ENCODE measurements around the gene SIRPA. TPM values are rescaled to one million over a fixed set of nuclear protein-coding genes. Genes with fewer than 3 reads are reported as not detected.

Gene SIRPA
- total RNA-seq (10 to 100 TPM; 28.1 to 45.2 (median 34.7) TPM), polyA plus RNA-seq (19.5 TPM)
- long read RNA-seq, donor 1, full-length matches to known transcripts, result 10 of 43 reads
- long read RNA-seq, donor 1, partial matches to known transcripts, result 25 of 43 reads
- long read RNA-seq, donor 1, other reads (novel, unspliced or antisense), result 8 of 43 reads
- long read RNA-seq, donor 2, full-length matches to known transcripts, result 25 of 40 reads
- long read RNA-seq, donor 2, partial matches to known transcripts, result 10 of 40 reads
- long read RNA-seq, donor 2, other reads (novel, unspliced or antisense), result 5 of 40 reads
- long read RNA-seq, donor 3, full-length matches to known transcripts, result 20 of 70 reads
- long read RNA-seq, donor 3, partial matches to known transcripts, result 45 of 70 reads
- long read RNA-seq, donor 3, other reads (novel, unspliced or antisense), result 5 of 70 reads
- long read RNA-seq, donor 4, full-length matches to known transcripts, result 9 of 19 reads
- long read RNA-seq, donor 4, partial matches to known transcripts, result 7 of 19 reads
- long read RNA-seq, donor 4, other reads (novel, unspliced or antisense), result 3 of 19 reads

- H3K4me3 ChIP-seq (ENCODE audit: low read length), result peak within 1 kb of the TSS; percentile 98
These were observed at the start of gene SIRPA for GRCh38 chr20:1894951-1895673. Gene SIRPA (plus strand): TSS chr20:1895407. CDS start chr20:1895448, 41 bp downstream.

GRCh38 chr20:1845701-1846100 lies 49.5 kb upstream of the SIRPA start:
- 80% methylated on average over 7 of the region's 7 CpGs for WGBS
- no peaks in the 10 kb centered on the region for H3K27me3 ChIP-seq (ENCODE audit: control insufficient read depth, insufficient read depth)
- ATAC-seq, result no peak
- H3K4me1 ChIP-seq (ENCODE audit: control insufficient read depth, insufficient read depth, low read length), result no peaks in the 10 kb centered on the region
- no peak overlapping the region for H3K4me3 ChIP-seq (ENCODE audit: low read length)
- intact Hi-C loops (cut with DNase I), result no loop called here
- H3K27ac ChIP-seq (ENCODE audit: low read length), result no peak overlapping the region
- H3K9me3 ChIP-seq (ENCODE audit: control insufficient read depth, low read length), result no peaks in the 10 kb centered on the region
- no peak for DNase-seq

More at GRCh38 chr20:1894951-1895673, at the start of gene SIRPA:
- DNase-seq (peak; percentile 82 to 91 (median 89)), ATAC-seq (peak; percentile 66 to 78)
- Histone ChIP-seq H3K9me3 (ENCODE audit: control insufficient read depth, low read length) (no peaks in the 10 kb centered on the region), H3K4me1 (ENCODE audit: control insufficient read depth, insufficient read depth, low read length) (peaks cover 6% of the 10 kb centered on the region), H3K27me3 (ENCODE audit: control insufficient read depth, insufficient read depth) (no peaks in the 10 kb centered on the region), H3K27ac (ENCODE audit: low read length) (peak within 1 kb of the TSS; percentile 74)
- intact Hi-C loops (cut with DNase I), result loop anchor here (2.0 to 10.0 kb wide), 4 partner anchors 42 to 93 kb away; no protein-coding TSS in a partner anchor
- under 1% methylated on average over 74 of the region's 74 CpGs for WGBS

- H3K27me3 ChIP-seq (ENCODE audit: control insufficient read depth, insufficient read depth), result no peaks in the 10 kb centered on the region
- intact Hi-C loops (cut with DNase I), result no loop called here
- ATAC-seq (no peak), DNase-seq (no peak)
- no peaks in the 10 kb centered on the region for H3K9me3 ChIP-seq (ENCODE audit: control insufficient read depth, low read length)
- no peaks in the 10 kb centered on the region for H3K4me1 ChIP-seq (ENCODE audit: control insufficient read depth, insufficient read depth, low read length)
- WGBS, result 97% methylated on average over 1 of the region's 1 CpG
- no peak overlapping the region for H3K4me3 ChIP-seq (ENCODE audit: low read length)
- no peak overlapping the region for H3K27ac ChIP-seq (ENCODE audit: low read length)
These were observed 48.9 kb upstream of the SIRPA start for GRCh38 chr20:1846341-1846740.

- WGBS, result 0% methylated on average over 1 of the region's 1 CpG
- no peak overlapping the region for H3K27ac ChIP-seq (ENCODE audit: low read length)
These were observed 48.3 kb upstream of the SIRPA start for GRCh38 chr20:1846876-1847275.

GRCh38 chr20:1847780-1848179 lies 47.4 kb upstream of the SIRPA start:
- ATAC-seq (no peak), DNase-seq (no peak)
- no peaks in the 10 kb centered on the region for H3K9me3 ChIP-seq (ENCODE audit: control insufficient read depth, low read length)
- H3K27ac ChIP-seq (ENCODE audit: low read length), result no peak overlapping the region
- intact Hi-C loops (cut with DNase I), result no loop called here
- WGBS, result 94% methylated on average over 2 of the region's 2 CpGs
- no peaks in the 10 kb centered on the region for H3K27me3 ChIP-seq (ENCODE audit: control insufficient read depth, insufficient read depth)
- H3K4me3 ChIP-seq (ENCODE audit: low read length), result no peak overlapping the region
- H3K4me1 ChIP-seq (ENCODE audit: control insufficient read depth, insufficient read depth, low read length), result no peaks in the 10 kb centered on the region

More at GRCh38 chr20:1846876-1847275, 48.3 kb upstream of the SIRPA start:
- ATAC-seq, result no peak
- intact Hi-C loops (cut with DNase I), result no loop called here
- no peaks in the 10 kb centered on the region for H3K9me3 ChIP-seq (ENCODE audit: control insufficient read depth, low read length)
- no peak overlapping the region for H3K4me3 ChIP-seq (ENCODE audit: low read length)
- H3K27me3 ChIP-seq (ENCODE audit: control insufficient read depth, insufficient read depth), result no peaks in the 10 kb centered on the region
- no peak for DNase-seq
- no peaks in the 10 kb centered on the region for H3K4me1 ChIP-seq (ENCODE audit: control insufficient read depth, insufficient read depth, low read length)

GRCh38 chr20:1848373-1848772 lies 46.8 kb upstream of the SIRPA start:
- no peak overlapping the region for H3K27ac ChIP-seq (ENCODE audit: low read length)
- H3K4me1 ChIP-seq (ENCODE audit: control insufficient read depth, insufficient read depth, low read length), result no peaks in the 10 kb centered on the region
- no peaks in the 10 kb centered on the region for H3K27me3 ChIP-seq (ENCODE audit: control insufficient read depth, insufficient read depth)
- DNase-seq, result no peak
- H3K9me3 ChIP-seq (ENCODE audit: control insufficient read depth, low read length), result no peaks in the 10 kb centered on the region
- intact Hi-C loops (cut with DNase I), result no loop called here
- no peak for ATAC-seq
- no peak overlapping the region for H3K4me3 ChIP-seq (ENCODE audit: low read length)

GRCh38 chr20:1851396-1851795 lies 43.8 kb upstream of the SIRPA start:
- no peak overlapping the region for H3K4me3 ChIP-seq (ENCODE audit: low read length)
- no peaks in the 10 kb centered on the region for H3K27me3 ChIP-seq (ENCODE audit: control insufficient read depth, insufficient read depth)
- H3K4me1 ChIP-seq (ENCODE audit: control insufficient read depth, insufficient read depth, low read length), result no peaks in the 10 kb centered on the region
- intact Hi-C loops (cut with DNase I), result no loop called here
- 93% methylated on average over 2 of the region's 2 CpGs for WGBS
- ATAC-seq (no peak), DNase-seq (no peak)
- no peak overlapping the region for H3K27ac ChIP-seq (ENCODE audit: low read length)
- H3K9me3 ChIP-seq (ENCODE audit: control insufficient read depth, low read length), result no peaks in the 10 kb centered on the region

- ATAC-seq, result no peak
- no peak for DNase-seq
- Histone ChIP-seq H3K27me3 (ENCODE audit: control insufficient read depth, insufficient read depth) (no peaks in the 10 kb centered on the region), H3K27ac (ENCODE audit: low read length) (no peak overlapping the region), H3K4me1 (ENCODE audit: control insufficient read depth, insufficient read depth, low read length) (no peaks in the 10 kb centered on the region), H3K9me3 (ENCODE audit: control insufficient read depth, low read length) (no peaks in the 10 kb centered on the region), H3K4me3 (ENCODE audit: low read length) (no peak overlapping the region)
- intact Hi-C loops (cut with DNase I), result no loop called here
- WGBS, result 80% methylated on average over 7 of the region's 7 CpGs
These were observed 41.7 kb upstream of the SIRPA start for GRCh38 chr20:1853473-1853872.

- Histone ChIP-seq H3K27me3 (ENCODE audit: control insufficient read depth, insufficient read depth) (no peaks in the 10 kb centered on the region), H3K4me3 (ENCODE audit: low read length) (no peak overlapping the region), H3K27ac (ENCODE audit: low read length) (no peak overlapping the region), H3K9me3 (ENCODE audit: control insufficient read depth, low read length) (no peaks in the 10 kb centered on the region), H3K4me1 (ENCODE audit: control insufficient read depth, insufficient read depth, low read length) (no peaks in the 10 kb centered on the region)
- ATAC-seq, result no peak
- 69% methylated on average over 5 of the region's 5 CpGs for WGBS
- no peak for DNase-seq
- intact Hi-C loops (cut with DNase I), result no loop called here
These were observed 41.0 kb upstream of the SIRPA start for GRCh38 chr20:1854246-1854645.

- no peak overlapping the region for H3K27ac ChIP-seq (ENCODE audit: low read length)
- DNase-seq (no peak), ATAC-seq (no peak)
- H3K9me3 ChIP-seq (ENCODE audit: control insufficient read depth, low read length), result no peaks in the 10 kb centered on the region
- intact Hi-C loops (cut with DNase I), result no loop called here
- WGBS, result 61% methylated on average over 6 of the region's 6 CpGs
- no peaks in the 10 kb centered on the region for H3K4me1 ChIP-seq (ENCODE audit: control insufficient read depth, insufficient read depth, low read length)
- H3K4me3 ChIP-seq (ENCODE audit: low read length), result no peak overlapping the region
- no peaks in the 10 kb centered on the region for H3K27me3 ChIP-seq (ENCODE audit: control insufficient read depth, insufficient read depth)
These were observed 40.1 kb upstream of the SIRPA start for GRCh38 chr20:1855109-1855508.

- no peak overlapping the region for H3K27ac ChIP-seq (ENCODE audit: low read length)
- H3K27me3 ChIP-seq (ENCODE audit: control insufficient read depth, insufficient read depth), result no peaks in the 10 kb centered on the region
- no peaks in the 10 kb centered on the region for H3K4me1 ChIP-seq (ENCODE audit: control insufficient read depth, insufficient read depth, low read length)
- ATAC-seq (no peak), DNase-seq (no peak)
- no peak overlapping the region for H3K4me3 ChIP-seq (ENCODE audit: low read length)
- intact Hi-C loops (cut with DNase I), result no loop called here
- no peaks in the 10 kb centered on the region for H3K9me3 ChIP-seq (ENCODE audit: control insufficient read depth, low read length)
- WGBS, result 38% methylated on average over 1 of the region's 1 CpG
These were observed 39.5 kb upstream of the SIRPA start for GRCh38 chr20:1855690-1856089.

Measured in right cardiac atrium (tissue), 5 donors.